ENCODE measurements around the gene RAP2C. TPM values are rescaled to one million over a fixed set of nuclear protein-coding genes. Genes with fewer than 3 reads are reported as not detected.

RAP2C gene
- total RNA-seq, 4 donors from 2014 or later = 12.0 to 13.9 (median 13.3) TPM

GRCh38 chrX:132258509-132258908 is 39.3 kb upstream of the RAP2C start:
- 58% methylated on average over 1 of the region's 1 CpG for WGBS
- no peak for DNase-seq (ENCODE audit: extremely low spot score)
- H3K4me1 ChIP-seq = no peaks in the 10 kb centered on the region
- no peaks in the 10 kb centered on the region for H3K36me3 ChIP-seq
- no peaks in the 10 kb centered on the region for H3K9me3 ChIP-seq
- TF ChIP-seq EP300 (IDR thresholded peaks at IDR 0.05) (no peak), POLR2A (IDR thresholded peaks at IDR 0.05; ENCODE audit: low read depth) (no peak), CTCF (IDR thresholded peaks at IDR 0.05) (no peak), POLR2AphosphoS5 (IDR thresholded peaks at IDR 0.05) (no peak)
- no peaks in the 10 kb centered on the region for H3K27me3 ChIP-seq
- intact Hi-C loops (cut with DNase I) = no loop called here
- H3K4me3 ChIP-seq = no peak overlapping the region
- H3K27ac ChIP-seq (replicated peaks in 1 of 4) = no peak overlapping the region

- TF ChIP-seq CTCF (IDR thresholded peaks at IDR 0.05) (no peak), POLR2AphosphoS5 (IDR thresholded peaks at IDR 0.05) (no peak), EP300 (IDR thresholded peaks at IDR 0.05) (no peak), POLR2A (IDR thresholded peaks at IDR 0.05; ENCODE audit: low read depth) (no peak)
- no peaks in the 10 kb centered on the region for H3K27me3 ChIP-seq
- 60% methylated on average over 2 of the region's 2 CpGs for WGBS
- no peaks in the 10 kb centered on the region for H3K36me3 ChIP-seq
- H3K4me1 ChIP-seq = no peaks in the 10 kb centered on the region
- no peaks in the 10 kb centered on the region for H3K9me3 ChIP-seq
- no peak overlapping the region for H3K27ac ChIP-seq (replicated peaks in 1 of 4)
- H3K4me3 ChIP-seq = no peak overlapping the region
- intact Hi-C loops (cut with DNase I) = no loop called here
- no peak for DNase-seq (ENCODE audit: extremely low spot score)
Measured at GRCh38 chrX:132257116-132257515, 37.9 kb upstream of the RAP2C start.

- Histone ChIP-seq H3K9me3 (no peaks in the 10 kb centered on the region), H3K4me3 (no peak overlapping the region), H3K36me3 (no peaks in the 10 kb centered on the region), H3K4me1 (no peaks in the 10 kb centered on the region), H3K27me3 (no peaks in the 10 kb centered on the region), H3K27ac (replicated peaks in 1 of 4) (no peak overlapping the region)
- no peak for DNase-seq (ENCODE audit: extremely low spot score)
- no peak for TF ChIP-seq POLR2A (IDR thresholded peaks at IDR 0.05; ENCODE audit: low read depth)
- TF ChIP-seq POLR2AphosphoS5 (IDR thresholded peaks at IDR 0.05) = no peak
- WGBS = 86% methylated on average over 5 of the region's 5 CpGs
- intact Hi-C loops (cut with DNase I) = no loop called here
Measured at GRCh38 chrX:132236121-132236520, 16.9 kb upstream of the RAP2C start.

- no peaks in the 10 kb centered on the region for H3K9me3 ChIP-seq
- H3K36me3 ChIP-seq = no peaks in the 10 kb centered on the region
- intact Hi-C loops (cut with DNase I) = no loop called here
- no peak for DNase-seq (ENCODE audit: extremely low spot score)
- no peaks in the 10 kb centered on the region for H3K4me1 ChIP-seq
- H3K27me3 ChIP-seq = no peaks in the 10 kb centered on the region
- no peak overlapping the region for H3K27ac ChIP-seq (replicated peaks in 1 of 4)
- 72% methylated on average over 5 of the region's 5 CpGs for WGBS
- TF ChIP-seq POLR2A (IDR thresholded peaks at IDR 0.05; ENCODE audit: low read depth) (no peak), POLR2AphosphoS5 (IDR thresholded peaks at IDR 0.05) (no peak), EP300 (IDR thresholded peaks at IDR 0.05) (no peak), CTCF (IDR thresholded peaks at IDR 0.05) (no peak)
- no peak overlapping the region for H3K4me3 ChIP-seq
Measured at GRCh38 chrX:132235488-132235887, 16.2 kb upstream of the RAP2C start.

GRCh38 chrX:132231587-132231986 is 12.3 kb upstream of the RAP2C start:
- H3K4me1 ChIP-seq = no peaks in the 10 kb centered on the region
- no peaks in the 10 kb centered on the region for H3K27me3 ChIP-seq
- intact Hi-C loops (cut with DNase I) = no loop called here
- no peaks in the 10 kb centered on the region for H3K9me3 ChIP-seq
- no peak overlapping the region for H3K27ac ChIP-seq (replicated peaks in 1 of 4)
- H3K4me3 ChIP-seq = no peak overlapping the region
- TF ChIP-seq CTCF (IDR thresholded peaks at IDR 0.05) (no peak), POLR2AphosphoS5 (IDR thresholded peaks at IDR 0.05) (no peak), EP300 (IDR thresholded peaks at IDR 0.05) (no peak), POLR2A (IDR thresholded peaks at IDR 0.05; ENCODE audit: low read depth) (no peak)
- WGBS = 85% methylated on average over 2 of the region's 2 CpGs
- no peak for DNase-seq (ENCODE audit: extremely low spot score)
- no peaks in the 10 kb centered on the region for H3K36me3 ChIP-seq
